Suprapubic skin (tissue), 4 donors: Measurements from ENCODE around the gene CROT. TPM values are rescaled to one million over a fixed set of nuclear protein-coding genes. Genes with fewer than 3 reads are reported as not detected.

Experiments used
- DNase-seq, 2 donors: peaks; one replicate each; pipeline ENCODE4 v3.0.0-alpha.2; 2019; ENCODE audit warnings: low spot score in 2 of 2
- H3K27ac ChIP-seq: fragments of 200-600 bp; sonication (generic); one replicate; pipeline ENCODE4 v1.5.1; 2019
- H3K27me3 ChIP-seq: fragments of 200-600 bp; sonication (generic); one replicate; pipeline ENCODE4 v1.5.1; 2019
- H3K36me3 ChIP-seq: fragments of 200-600 bp; sonication (generic); one replicate; pipeline ENCODE4 v1.5.1; 2019
- H3K4me1 ChIP-seq: fragments of 200-600 bp; sonication (generic); one replicate; pipeline ENCODE4 v1.5.1; 2019
- H3K4me3 ChIP-seq: fragments of 200-600 bp; sonication (generic); one replicate; pipeline ENCODE4 v1.5.1; 2019; ENCODE audit warnings: mild to moderate bottlenecking
- H3K9me3 ChIP-seq: fragments of 200-600 bp; sonication (generic); one replicate; pipeline ENCODE4 v1.5.1; 2019
- EP300 ChIP-seq: sonication (generic); formaldehyde crosslinking; IDR thresholded peaks from one replicate; pipeline ENCODE4 v1.6.1; 2017; ENCODE audit warnings: antibody characterized with exemption
- POLR2A ChIP-seq, 2 donors: fragments of 450-650 bp; IDR thresholded peaks; one replicate each; pipeline ENCODE4 v1.6.1; 2017; ENCODE audit warnings: antibody characterized with exemption in 2 of 2, mild to moderate bottlenecking in 2 of 2, moderate library complexity in 2 of 2
- POLR2AphosphoS5 ChIP-seq, 3 donors: sonication (generic); formaldehyde crosslinking; IDR thresholded peaks; one replicate each; pipeline ENCODE4 v1.6.1; 2017; ENCODE audit warnings: antibody characterized with exemption in 3 of 3
- WGBS: methylation state at CpG from one replicate; pipeline ENCODE4 v1.1.5; 2018; 5-methylcytosine and 5-hydroxymethylcytosine counted together
- total RNA-seq, 4 donors: library from RNA; depleted of rRNA; stranded (reverse); fragments of >200 nt; gene quantifications; one replicate each; pipeline ENCODE4 v1.1.0, GENCODE V29; 2016
- TF ChIP-seq, protein P1 (sequence below), 2 donors: fragments of 200-600 bp in 1 of 2; fragments of 450-650 bp in 1 of 2; sonication (generic) in 1 of 2; IDR thresholded peaks; one replicate each; pipeline ENCODE4 v1.5.1; 2016 to 2019; ENCODE audit warnings: antibody characterized with exemption in 2 of 2, mild to moderate bottlenecking in 1 of 2, moderate library complexity in 1 of 2

Gene CROT
- total RNA-seq, 4 donors from 2014 or later, result 18.5 to 68.6 (median 31.7) TPM

DNA sequence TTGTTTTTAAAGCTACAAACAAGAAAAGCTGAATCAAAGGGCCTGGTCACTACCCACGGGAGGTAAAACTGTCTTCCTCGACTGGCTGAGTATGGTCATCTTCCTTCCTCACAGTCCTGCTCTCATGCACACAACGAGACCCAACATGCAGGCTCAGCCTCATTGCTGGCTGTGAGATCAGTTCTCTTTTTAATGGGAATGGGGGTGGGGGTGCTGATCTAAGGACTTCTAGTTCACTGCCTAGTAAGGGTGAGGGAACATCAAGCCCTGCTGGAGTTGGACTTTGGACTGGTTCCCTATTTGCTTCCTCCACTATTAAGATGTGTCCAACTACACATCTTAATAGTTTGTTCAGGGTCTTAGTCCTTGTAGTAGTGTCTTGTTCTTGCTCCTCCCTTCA is 81.8 kb downstream of the CROT start:
- no peak overlapping the region for H3K4me3 ChIP-seq
- no peaks in the 10 kb centered on the region for H3K4me1 ChIP-seq
- no peaks in the 10 kb centered on the region for H3K9me3 ChIP-seq
- H3K36me3 ChIP-seq, result peaks cover 5% of the 10 kb centered on the region
- WGBS, result 70% methylated on average over 3 of the region's 3 CpGs
- H3K27ac ChIP-seq, result no peak overlapping the region
- TF ChIP-seq, protein P1, sequence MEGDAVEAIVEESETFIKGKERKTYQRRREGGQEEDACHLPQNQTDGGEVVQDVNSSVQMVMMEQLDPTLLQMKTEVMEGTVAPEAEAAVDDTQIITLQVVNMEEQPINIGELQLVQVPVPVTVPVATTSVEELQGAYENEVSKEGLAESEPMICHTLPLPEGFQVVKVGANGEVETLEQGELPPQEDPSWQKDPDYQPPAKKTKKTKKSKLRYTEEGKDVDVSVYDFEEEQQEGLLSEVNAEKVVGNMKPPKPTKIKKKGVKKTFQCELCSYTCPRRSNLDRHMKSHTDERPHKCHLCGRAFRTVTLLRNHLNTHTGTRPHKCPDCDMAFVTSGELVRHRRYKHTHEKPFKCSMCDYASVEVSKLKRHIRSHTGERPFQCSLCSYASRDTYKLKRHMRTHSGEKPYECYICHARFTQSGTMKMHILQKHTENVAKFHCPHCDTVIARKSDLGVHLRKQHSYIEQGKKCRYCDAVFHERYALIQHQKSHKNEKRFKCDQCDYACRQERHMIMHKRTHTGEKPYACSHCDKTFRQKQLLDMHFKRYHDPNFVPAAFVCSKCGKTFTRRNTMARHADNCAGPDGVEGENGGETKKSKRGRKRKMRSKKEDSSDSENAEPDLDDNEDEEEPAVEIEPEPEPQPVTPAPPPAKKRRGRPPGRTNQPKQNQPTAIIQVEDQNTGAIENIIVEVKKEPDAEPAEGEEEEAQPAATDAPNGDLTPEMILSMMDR (IDR thresholded peaks at IDR 0.05), result no peak
- no peak for TF ChIP-seq POLR2A (IDR thresholded peaks at IDR 0.05)
- no peak for TF ChIP-seq POLR2AphosphoS5 (IDR thresholded peaks at IDR 0.05)
- TF ChIP-seq EP300, result no peak
- no peak for DNase-seq
- no peaks in the 10 kb centered on the region for H3K27me3 ChIP-seq

- Histone ChIP-seq H3K27ac (no peak overlapping the region), H3K4me3 (no peak overlapping the region), H3K36me3 (peaks cover 5% of the 10 kb centered on the region), H3K4me1 (no peaks in the 10 kb centered on the region), H3K9me3 (no peaks in the 10 kb centered on the region), H3K27me3 (no peaks in the 10 kb centered on the region)
- 75% methylated on average over 2 of the region's 2 CpGs for WGBS
- TF ChIP-seq, protein P1 (IDR thresholded peaks at IDR 0.05), result no peak
- TF ChIP-seq POLR2AphosphoS5 (IDR thresholded peaks at IDR 0.05), result no peak
- TF ChIP-seq POLR2A (IDR thresholded peaks at IDR 0.05), result no peak
- TF ChIP-seq EP300, result no peak
- DNase-seq, result no peak
Observed at GRCh38 chr7:87432536-87432935, 87.1 kb downstream of the CROT start.

DNA sequence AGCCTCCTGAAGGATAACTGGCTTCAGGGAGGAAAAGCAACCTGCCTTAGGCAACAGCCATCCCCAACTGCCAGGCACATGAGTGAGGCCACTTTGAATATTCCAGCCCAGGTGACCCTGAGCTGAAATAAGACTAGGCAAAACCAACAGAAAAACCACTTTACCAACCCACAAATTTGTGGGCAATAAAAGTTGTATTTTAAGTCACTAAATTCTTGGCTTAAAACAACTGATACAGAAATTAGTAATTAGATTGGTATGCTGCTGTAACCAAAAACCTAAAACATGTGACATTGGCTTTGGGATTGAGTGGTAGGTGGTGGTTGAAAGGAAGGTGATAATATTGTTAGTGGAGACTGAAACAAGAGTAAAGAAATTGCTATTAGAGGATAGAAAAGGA is 90.1 kb downstream of the CROT start:
- H3K4me1 ChIP-seq, result no peaks in the 10 kb centered on the region
- no peak overlapping the region for H3K4me3 ChIP-seq
- TF ChIP-seq POLR2A (IDR thresholded peaks at IDR 0.05) (no peak), POLR2AphosphoS5 (IDR thresholded peaks at IDR 0.05) (no peak), EP300 (no peak)
- TF ChIP-seq, protein P1 (IDR thresholded peaks at IDR 0.05), result no peak
- no peaks in the 10 kb centered on the region for H3K9me3 ChIP-seq
- peaks cover 8% of the 10 kb centered on the region for H3K36me3 ChIP-seq
- no peak for DNase-seq
- H3K27me3 ChIP-seq, result no peaks in the 10 kb centered on the region
- no peak overlapping the region for H3K27ac ChIP-seq

- DNase-seq, result no peak
- Histone ChIP-seq H3K4me1 (no peaks in the 10 kb centered on the region), H3K4me3 (no peak overlapping the region), H3K36me3 (no peaks in the 10 kb centered on the region), H3K9me3 (no peaks in the 10 kb centered on the region), H3K27ac (no peak overlapping the region), H3K27me3 (no peaks in the 10 kb centered on the region)
- TF ChIP-seq EP300, result no peak
- no peak for TF ChIP-seq POLR2A (IDR thresholded peaks at IDR 0.05)
- TF ChIP-seq, protein P1 (IDR thresholded peaks at IDR 0.05), result no peak
- TF ChIP-seq POLR2AphosphoS5 (IDR thresholded peaks at IDR 0.05), result no peak
- 80% methylated on average over 4 of the region's 4 CpGs for WGBS
Observed at GRCh38 chr7:87445897-87446296, 100.4 kb downstream of the CROT start.

GRCh38 chr7:87447116-87447635 is 101.7 kb downstream of the CROT start:
- Histone ChIP-seq H3K4me1 (no peaks in the 10 kb centered on the region), H3K4me3 (no peak overlapping the region), H3K36me3 (no peaks in the 10 kb centered on the region), H3K27ac (no peak overlapping the region), H3K27me3 (no peaks in the 10 kb centered on the region), H3K9me3 (no peaks in the 10 kb centered on the region)
- TF ChIP-seq POLR2AphosphoS5 (IDR thresholded peaks at IDR 0.05) (no peak), EP300 (no peak), POLR2A (IDR thresholded peaks at IDR 0.05) (no peak)
- TF ChIP-seq, protein P1 (IDR thresholded peaks at IDR 0.05), result no peak
- WGBS, result 77% methylated on average over 4 of the region's 4 CpGs
- DNase-seq, result no peak
